Measurements from ENCODE around the gene SH3D21. TPM values are rescaled to one million over a fixed set of nuclear protein-coding genes. Genes with fewer than 3 reads are reported as not detected.
A peak's percentile ranks its signal among the peaks of the same experiment; 100 is the strongest.

The SH3D21 gene
- total RNA-seq, 3 donors from 2014 or later (not counting 1 experiment from before 2014, with no cell fraction given): 1.9 to 2.6 (median 2.5) TPM

DNA sequence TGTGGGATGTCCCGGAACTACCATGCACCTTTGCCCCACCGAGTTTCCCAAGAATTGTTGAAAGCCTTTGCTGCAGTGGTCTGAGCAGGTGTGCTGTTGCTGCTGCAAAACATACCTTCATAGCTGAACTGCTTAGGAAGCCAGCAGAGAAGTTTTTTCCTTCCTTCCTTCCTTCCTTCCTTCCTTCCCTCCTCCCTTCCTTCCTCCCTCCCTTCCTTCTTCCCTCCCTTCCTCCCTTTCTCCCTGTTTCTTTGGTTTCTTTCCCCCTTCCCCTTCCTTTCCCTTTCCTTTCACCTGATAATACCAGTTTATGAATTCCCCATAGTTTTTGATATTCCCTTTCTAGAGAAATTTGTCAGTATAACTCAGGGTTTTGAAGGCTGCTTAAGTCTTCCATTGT, 10.8 kb upstream of the SH3D21 start:
- Mint-ChIP-seq H3K4me1 (peaks cover 0 to 15% of the 10 kb centered on the region in 2 donors), H3K27ac (peak overlapping the region in 1 of 2 donors; percentile 58), H3K27me3 (ENCODE audit: low read depth in 2 of 2) (no peaks in the 10 kb centered on the region), H3K4me3 (no peak overlapping the region), H3K36me3 (no peaks in the 10 kb centered on the region), H3K9me3 (no peaks in the 10 kb centered on the region)
- H3K27me3 ChIP-seq (ENCODE audit: control insufficient read depth, insufficient read depth, low read length): no peaks in the 10 kb centered on the region
- 96% methylated on average over 2 of the region's 2 CpGs for WGBS (ENCODE audit: insufficient coverage)
- intact Hi-C loops (cut with micrococcal nuclease): no loop called here
- no peak for DNase-seq
- no peaks in the 10 kb centered on the region for H3K9me3 ChIP-seq (ENCODE audit: control insufficient read depth, insufficient read depth, low read length)
- H3K36me3 ChIP-seq (ENCODE audit: control insufficient read depth, insufficient read depth, low read length): peaks cover 78% of the 10 kb centered on the region
- no peak for TF ChIP-seq CTCF (IDR thresholded peaks at IDR 0.05)
- H3K4me1 ChIP-seq (ENCODE audit: control insufficient read depth, insufficient read depth, low read length): no peaks in the 10 kb centered on the region
- no peak for ATAC-seq
- no peak overlapping the region for H3K27ac ChIP-seq (ENCODE audit: low read length)
- H3K4me3 ChIP-seq (ENCODE audit: low read length): no peak overlapping the region

GRCh38 chr1:36297062-36297461, 9.1 kb upstream of the SH3D21 start:
- H3K27me3 Mint-ChIP-seq (ENCODE audit: low read depth in 2 of 2): no peaks in the 10 kb centered on the region
- ATAC-seq (no peak), DNase-seq (no peak)
- H3K9me3 Mint-ChIP-seq: no peaks in the 10 kb centered on the region
- no peaks in the 10 kb centered on the region for H3K27me3 ChIP-seq (ENCODE audit: control insufficient read depth, insufficient read depth, low read length)
- no peaks in the 10 kb centered on the region for H3K9me3 ChIP-seq (ENCODE audit: control insufficient read depth, insufficient read depth, low read length)
- H3K4me3 Mint-ChIP-seq: no peak overlapping the region
- H3K36me3 ChIP-seq (ENCODE audit: control insufficient read depth, insufficient read depth, low read length): peaks cover 78% of the 10 kb centered on the region
- H3K4me1 Mint-ChIP-seq: peaks cover 0 to 12% of the 10 kb centered on the region in 2 donors
- H3K4me1 ChIP-seq (ENCODE audit: control insufficient read depth, insufficient read depth, low read length): no peaks in the 10 kb centered on the region
- 97% methylated on average over 2 of the region's 2 CpGs for WGBS (ENCODE audit: insufficient coverage)
- TF ChIP-seq CTCF (IDR thresholded peaks at IDR 0.05): no peak
- no peaks in the 10 kb centered on the region for H3K36me3 Mint-ChIP-seq
- H3K4me3 ChIP-seq (ENCODE audit: low read length): no peak overlapping the region
- intact Hi-C loops (cut with micrococcal nuclease): no loop called here
- no peak overlapping the region for H3K27ac ChIP-seq (ENCODE audit: low read length)
- peak overlapping the region in 1 of 2 donors; percentile 43 for H3K27ac Mint-ChIP-seq

DNA sequence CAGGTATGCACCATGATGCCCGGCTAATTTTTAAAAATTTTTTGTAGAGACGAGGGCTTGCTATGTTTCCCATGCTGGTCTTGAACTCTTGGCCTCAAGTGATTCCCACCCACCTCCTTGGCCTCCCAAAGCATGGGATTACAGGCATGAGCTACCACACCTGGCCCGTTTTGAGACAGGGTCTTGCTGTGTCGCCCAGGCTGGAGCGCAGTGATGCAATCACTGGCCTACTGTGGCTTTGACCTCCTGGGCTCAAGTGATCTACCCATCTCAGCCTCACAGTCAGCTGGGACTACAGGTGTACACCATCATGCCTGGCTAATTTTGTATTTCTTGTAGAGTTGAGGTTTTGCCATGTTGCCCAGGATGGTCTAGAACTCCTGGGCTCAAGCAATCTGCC, 7.5 kb upstream of the SH3D21 start:
- ATAC-seq: no peak
- H3K27me3 Mint-ChIP-seq (ENCODE audit: low read depth in 2 of 2): no peaks in the 10 kb centered on the region
- H3K4me3 Mint-ChIP-seq: no peak overlapping the region
- Histone ChIP-seq H3K27me3 (ENCODE audit: control insufficient read depth, insufficient read depth, low read length) (no peaks in the 10 kb centered on the region), H3K4me1 (ENCODE audit: control insufficient read depth, insufficient read depth, low read length) (no peaks in the 10 kb centered on the region), H3K36me3 (ENCODE audit: control insufficient read depth, insufficient read depth, low read length) (peaks cover 75% of the 10 kb centered on the region), H3K9me3 (ENCODE audit: control insufficient read depth, insufficient read depth, low read length) (no peaks in the 10 kb centered on the region), H3K4me3 (ENCODE audit: low read length) (no peak overlapping the region), H3K27ac (ENCODE audit: low read length) (no peak overlapping the region)
- H3K27ac Mint-ChIP-seq: no peak overlapping the region
- no peak for TF ChIP-seq CTCF (IDR thresholded peaks at IDR 0.05)
- WGBS (ENCODE audit: insufficient coverage): 98% methylated on average over 5 of the region's 5 CpGs
- H3K9me3 Mint-ChIP-seq: no peaks in the 10 kb centered on the region
- intact Hi-C loops (cut with micrococcal nuclease): no loop called here
- H3K36me3 Mint-ChIP-seq: peaks cover 5% of the 10 kb centered on the region
- H3K4me1 Mint-ChIP-seq: peaks cover 0 to 14% of the 10 kb centered on the region in 2 donors
- DNase-seq: no peak

GRCh38 chr1:36300526-36300925, 5.6 kb upstream of the SH3D21 start:
- Mint-ChIP-seq H3K4me1 (peaks cover 0 to 17% of the 10 kb centered on the region in 2 donors), H3K27ac (peak overlapping the region in 1 of 2 donors; percentile 70), H3K36me3 (peaks cover 7% of the 10 kb centered on the region), H3K9me3 (no peaks in the 10 kb centered on the region), H3K4me3 (no peak overlapping the region), H3K27me3 (ENCODE audit: low read depth in 2 of 2) (no peaks in the 10 kb centered on the region)
- DNase-seq (no peak), ATAC-seq (no peak)
- TF ChIP-seq CTCF (IDR thresholded peaks at IDR 0.05): no peak
- H3K27ac ChIP-seq (ENCODE audit: low read length): no peak overlapping the region
- H3K9me3 ChIP-seq (ENCODE audit: control insufficient read depth, insufficient read depth, low read length): no peaks in the 10 kb centered on the region
- H3K36me3 ChIP-seq (ENCODE audit: control insufficient read depth, insufficient read depth, low read length): peaks cover 69% of the 10 kb centered on the region
- H3K4me1 ChIP-seq (ENCODE audit: control insufficient read depth, insufficient read depth, low read length): peaks cover 2% of the 10 kb centered on the region
- no peaks in the 10 kb centered on the region for H3K27me3 ChIP-seq (ENCODE audit: control insufficient read depth, insufficient read depth, low read length)
- no peak overlapping the region for H3K4me3 ChIP-seq (ENCODE audit: low read length)
- intact Hi-C loops (cut with micrococcal nuclease): no loop called here
- WGBS (ENCODE audit: insufficient coverage): no CpG with 5 or more reads among the region's 1 CpG

Data from natural killer cell (primary cell).